Stomach (tissue), 4 donors: ENCODE measurements around the gene ZNF687.

Experiments used
- POLR2A ChIP-seq, 4 donors: fragments of 450-650 bp; IDR thresholded peaks; one replicate each; pipeline ENCODE4 v1.6.1; 2016; ENCODE audit warnings: antibody characterized with exemption in 4 of 4, control low read depth in 2 of 4, mild to moderate bottlenecking in 1 of 4, moderate library complexity in 1 of 4
- POLR2AphosphoS5 ChIP-seq, 3 donors: sonication (generic); formaldehyde crosslinking; IDR thresholded peaks; one replicate each; pipeline ENCODE4 v1.6.1; 2016; ENCODE audit warnings: antibody characterized with exemption in 3 of 3
- TF ChIP-seq, protein P1 (sequence below), 7 experiments: fragments of 450-650 bp in 4 of 7; fragments of 200-600 bp in 3 of 7; sonication (generic) in 3 of 7; IDR thresholded peaks; one replicate each; pipeline ENCODE4 v1.5.1; 2016 to 2019; ENCODE audit warnings: antibody characterized with exemption in 7 of 7, control low read depth in 2 of 7, mild to moderate bottlenecking in 1 of 7

DNA sequence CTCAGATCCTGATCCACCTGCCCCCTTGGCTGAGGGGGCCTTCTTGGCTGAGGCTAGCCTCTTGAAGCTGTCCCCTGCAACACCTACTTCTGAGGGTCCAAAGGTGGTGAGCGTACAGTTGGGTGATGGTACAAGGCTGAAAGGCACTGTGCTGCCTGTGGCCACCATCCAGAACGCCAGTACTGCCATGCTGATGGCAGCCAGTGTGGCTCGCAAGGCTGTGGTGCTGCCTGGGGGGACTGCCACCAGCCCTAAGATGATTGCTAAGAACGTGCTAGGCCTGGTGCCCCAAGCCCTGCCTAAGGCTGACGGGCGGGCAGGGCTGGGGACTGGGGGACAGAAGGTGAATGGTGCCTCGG is 5.2 kb downstream of the ZNF687 start:
- TF ChIP-seq POLR2A (IDR thresholded peaks at IDR 0.05) (no peak), POLR2AphosphoS5 (IDR thresholded peaks at IDR 0.05) (no peak)
- TF ChIP-seq, protein P1, sequence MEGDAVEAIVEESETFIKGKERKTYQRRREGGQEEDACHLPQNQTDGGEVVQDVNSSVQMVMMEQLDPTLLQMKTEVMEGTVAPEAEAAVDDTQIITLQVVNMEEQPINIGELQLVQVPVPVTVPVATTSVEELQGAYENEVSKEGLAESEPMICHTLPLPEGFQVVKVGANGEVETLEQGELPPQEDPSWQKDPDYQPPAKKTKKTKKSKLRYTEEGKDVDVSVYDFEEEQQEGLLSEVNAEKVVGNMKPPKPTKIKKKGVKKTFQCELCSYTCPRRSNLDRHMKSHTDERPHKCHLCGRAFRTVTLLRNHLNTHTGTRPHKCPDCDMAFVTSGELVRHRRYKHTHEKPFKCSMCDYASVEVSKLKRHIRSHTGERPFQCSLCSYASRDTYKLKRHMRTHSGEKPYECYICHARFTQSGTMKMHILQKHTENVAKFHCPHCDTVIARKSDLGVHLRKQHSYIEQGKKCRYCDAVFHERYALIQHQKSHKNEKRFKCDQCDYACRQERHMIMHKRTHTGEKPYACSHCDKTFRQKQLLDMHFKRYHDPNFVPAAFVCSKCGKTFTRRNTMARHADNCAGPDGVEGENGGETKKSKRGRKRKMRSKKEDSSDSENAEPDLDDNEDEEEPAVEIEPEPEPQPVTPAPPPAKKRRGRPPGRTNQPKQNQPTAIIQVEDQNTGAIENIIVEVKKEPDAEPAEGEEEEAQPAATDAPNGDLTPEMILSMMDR (IDR thresholded peaks at IDR 0.05): no peak
